ENCODE results near the gene STRBP.

- TF ChIP-seq CTCF (IDR thresholded peaks at IDR 0.05; ENCODE audit: low read length) (no peak), EZH2 (optimal IDR thresholded peaks at IDR 0.05; ENCODE audit: low read depth, low read length) (no peak), EZH2phosphoT487 (IDR thresholded peaks at IDR 0.05; ENCODE audit: low read length) (no peak)
Observed at GRCh38 chr9:123135430-123135829, 133.0 kb downstream of the STRBP start.
